Cardiac septum (tissue), 1 donor: Measurements from ENCODE around the gene FOLR3. TPM values are rescaled to one million over a fixed set of nuclear protein-coding genes. Genes with fewer than 3 reads are reported as not detected.
"Not testable (repeated sequence)": the region's sequence is repeated elsewhere in the genome, so short reads cannot be mapped to it uniquely, and the experiment has no call there.

Experiments used
- DNase-seq: peaks from one replicate; pipeline ENCODE4 v3.0.0-alpha.2; 2020; ENCODE audit warnings: low spot score
- intact Hi-C: fragments of 100-400 bp; cut with DNase I; formaldehyde crosslinking; loops from one replicate; pipeline ENCODE4 v1.14.0; 2022
- total RNA-seq: library from RNA; stranded (reverse); fragmentation: NEBNext Ultra II Directional; extraction: Animal tissue kit (Norgen Biotek cat#: 25700); gene quantifications from one replicate; pipeline ENCODE4 v1.2.1, GENCODE V29; 2021
- donor health status: DM: no; HTN: no; CAD: no.

FOLR3 gene
- total RNA-seq, 1 donor from 2014 or later: not detected

DNA sequence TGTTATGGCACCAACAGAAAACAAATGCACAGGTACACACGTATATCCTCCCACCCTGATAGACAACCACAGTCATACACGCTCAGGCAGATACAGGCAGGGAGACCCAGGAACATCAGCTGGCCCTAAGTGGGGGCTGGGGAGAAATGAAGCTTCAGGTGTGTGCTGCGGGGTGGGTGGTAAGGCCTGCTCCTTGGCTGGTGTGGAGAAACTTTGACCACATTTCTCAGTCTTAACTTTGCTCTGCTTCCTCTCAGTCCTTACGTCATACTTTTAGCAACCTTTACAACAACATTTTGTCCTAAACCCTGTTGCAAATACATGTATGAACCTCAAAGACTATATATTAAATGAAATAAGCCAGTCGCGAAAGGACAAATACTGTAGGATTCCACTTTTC, 16.3 kb upstream of the FOLR3 start:
- intact Hi-C loops: loop anchor here (10.0 kb wide), 1 partner anchor 316 kb away; the partner anchor contains the start of gene CLPB
- DNase-seq: no peak

GRCh38 chr11:72120930-72121329, 14.6 kb upstream of the FOLR3 start:
- intact Hi-C loops: no loop called here
- no peak for DNase-seq

DNA sequence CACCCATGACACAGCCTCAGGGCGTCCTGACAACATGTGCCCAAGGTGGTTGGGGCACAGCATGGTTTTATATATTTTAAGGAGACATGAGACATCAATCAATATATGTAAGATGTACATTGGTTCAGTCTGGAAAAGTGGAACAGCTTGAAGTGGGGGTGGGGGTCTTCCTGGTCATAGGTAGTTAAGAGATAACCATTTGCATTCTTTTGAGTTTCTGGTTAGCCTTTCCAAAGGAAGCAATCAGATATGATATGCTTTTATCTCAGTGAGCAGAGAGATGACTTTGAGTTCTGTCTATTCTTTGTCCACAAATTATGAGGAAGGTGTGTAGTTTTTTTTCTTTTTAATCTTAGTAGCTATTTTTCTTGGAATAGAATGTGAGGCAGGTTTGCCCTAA, 12.9 kb upstream of the FOLR3 start:
- intact Hi-C loops: no loop called here

DNA sequence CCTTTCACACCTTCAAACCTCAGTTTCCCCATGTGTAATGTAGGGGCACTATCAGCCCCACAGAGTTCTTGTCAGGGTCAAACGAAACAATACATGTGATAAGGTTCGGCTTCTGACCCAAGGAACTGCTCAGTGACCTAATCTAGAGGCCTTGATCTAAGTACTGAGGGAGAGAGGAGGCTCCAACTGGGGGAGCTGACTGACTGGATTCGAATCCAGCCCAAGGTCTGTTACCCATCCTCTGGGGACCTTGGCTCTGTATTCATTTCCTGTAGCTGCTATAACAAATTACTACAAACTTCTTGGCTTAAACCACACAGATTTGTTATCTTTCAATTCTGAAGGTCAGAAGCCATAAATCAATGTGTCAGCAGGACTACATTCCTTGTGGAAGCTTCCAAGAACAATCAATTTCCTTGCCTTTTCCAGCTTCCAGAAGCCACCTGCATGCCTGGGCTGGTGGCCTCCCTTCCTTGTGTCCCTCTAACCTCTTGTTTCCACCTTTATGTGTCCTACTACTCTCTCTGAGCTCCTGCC, 12.3 kb upstream of the FOLR3 start:
- no peak for DNase-seq
- intact Hi-C loops: no loop called here

More for the DNA sequence above, 12.9 kb upstream of the FOLR3 start:
- no peak for DNase-seq

- no peak for DNase-seq
- intact Hi-C loops: no loop called here
These were observed 11.5 kb upstream of the FOLR3 start for GRCh38 chr11:72124046-72124445.

- intact Hi-C loops: no loop called here
These were observed 9.6 kb upstream of the FOLR3 start for GRCh38 chr11:72125956-72126355.

DNA sequence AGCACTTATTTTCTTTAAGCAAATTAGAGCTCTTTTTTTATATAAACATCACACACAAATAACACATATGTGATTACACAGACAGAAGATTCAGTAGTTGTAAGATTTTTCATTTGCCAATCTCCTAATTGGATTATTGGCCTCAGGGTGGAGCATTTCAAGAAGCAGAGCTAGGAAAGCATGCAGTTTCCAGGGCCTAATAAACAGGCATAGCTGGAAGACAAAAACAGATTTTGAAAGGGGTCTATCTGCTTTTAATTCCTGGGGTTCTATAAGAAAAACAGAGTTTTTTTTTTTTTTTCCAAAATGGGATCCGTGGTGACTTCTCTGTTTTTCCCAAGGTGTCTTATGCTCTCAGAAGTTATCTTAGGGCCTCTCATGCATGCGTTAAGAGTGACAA, 7.6 kb upstream of the FOLR3 start:
- intact Hi-C loops: no loop called here
- DNase-seq: no peak

More at GRCh38 chr11:72125956-72126355, 9.6 kb upstream of the FOLR3 start:
- no peak for DNase-seq

DNA sequence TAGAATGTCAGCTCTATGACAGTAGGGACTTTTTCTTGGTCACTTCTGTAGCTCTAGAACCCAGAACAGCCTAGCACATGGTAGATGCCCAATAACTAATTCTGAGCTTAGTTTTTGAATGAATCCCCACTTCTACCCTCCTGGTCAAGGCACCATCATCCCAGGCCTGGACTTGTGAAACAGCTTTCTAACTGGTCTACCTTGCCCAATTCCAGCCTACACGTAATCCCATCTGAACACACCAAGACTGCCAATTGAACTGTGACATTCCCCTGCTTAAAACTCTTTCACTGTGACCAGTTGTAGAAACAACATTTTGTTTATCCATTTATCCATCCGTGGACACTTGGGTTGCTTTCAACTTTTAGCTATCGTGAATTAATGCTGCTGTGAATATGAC, 6.1 kb upstream of the FOLR3 start:
- no peak for DNase-seq
- intact Hi-C loops: no loop called here

DNA sequence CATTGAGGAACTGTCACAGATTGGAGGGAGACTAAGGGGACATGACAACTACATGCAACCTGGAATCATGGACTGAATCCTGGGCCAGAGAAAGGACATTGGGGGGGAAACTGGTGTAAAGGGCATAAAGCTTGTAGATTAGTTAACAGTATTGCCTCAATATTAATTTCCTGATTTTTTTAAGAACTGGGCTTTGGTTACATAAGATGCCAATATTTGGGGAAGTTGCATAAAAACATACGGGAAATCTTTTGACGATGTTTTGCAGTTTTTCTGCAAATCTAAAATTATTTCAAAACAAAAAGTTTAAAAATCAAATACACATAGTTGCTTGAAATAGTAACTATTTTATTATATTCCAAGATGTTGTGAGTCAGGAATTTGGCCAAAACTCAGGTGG, 2.9 kb upstream of the FOLR3 start:
- intact Hi-C loops: no loop called here
- no peak for DNase-seq

DNA sequence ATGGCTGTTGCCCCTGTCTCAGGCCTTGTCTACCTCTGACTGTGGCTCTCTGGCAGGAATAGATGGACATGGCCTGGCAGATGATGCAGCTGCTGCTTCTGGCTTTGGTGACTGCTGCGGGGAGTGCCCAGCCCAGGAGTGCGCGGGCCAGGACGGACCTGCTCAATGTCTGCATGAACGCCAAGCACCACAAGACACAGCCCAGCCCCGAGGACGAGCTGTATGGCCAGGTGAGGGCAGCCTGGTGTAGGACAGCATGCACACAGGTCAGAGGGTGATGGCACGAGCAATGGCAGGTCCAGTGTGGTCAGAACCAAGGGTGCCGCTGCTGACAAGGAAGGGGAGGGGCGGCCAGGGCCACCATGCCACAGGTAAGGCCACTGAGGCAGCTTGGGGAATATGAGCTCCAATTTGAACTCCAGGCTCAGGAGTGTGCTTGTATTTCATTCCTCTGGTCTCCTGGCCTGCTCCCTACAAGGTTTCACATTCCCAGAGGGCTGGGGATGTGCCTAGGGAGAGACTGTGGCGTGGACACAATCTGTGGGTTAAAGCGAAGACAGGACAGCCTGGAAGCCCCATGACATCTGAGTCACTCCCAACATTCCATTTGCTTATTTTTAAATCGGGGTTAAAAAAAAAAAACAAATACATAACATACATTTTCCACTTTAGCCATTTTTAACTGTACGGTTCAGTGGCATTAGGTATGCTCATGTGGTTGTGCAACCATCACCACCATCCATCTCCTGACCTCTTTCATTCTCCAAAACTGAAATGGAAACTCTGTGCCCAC, 562 bp downstream of the FOLR3 start:
- DNase-seq: no peak
- intact Hi-C loops: no loop called here

DNA sequence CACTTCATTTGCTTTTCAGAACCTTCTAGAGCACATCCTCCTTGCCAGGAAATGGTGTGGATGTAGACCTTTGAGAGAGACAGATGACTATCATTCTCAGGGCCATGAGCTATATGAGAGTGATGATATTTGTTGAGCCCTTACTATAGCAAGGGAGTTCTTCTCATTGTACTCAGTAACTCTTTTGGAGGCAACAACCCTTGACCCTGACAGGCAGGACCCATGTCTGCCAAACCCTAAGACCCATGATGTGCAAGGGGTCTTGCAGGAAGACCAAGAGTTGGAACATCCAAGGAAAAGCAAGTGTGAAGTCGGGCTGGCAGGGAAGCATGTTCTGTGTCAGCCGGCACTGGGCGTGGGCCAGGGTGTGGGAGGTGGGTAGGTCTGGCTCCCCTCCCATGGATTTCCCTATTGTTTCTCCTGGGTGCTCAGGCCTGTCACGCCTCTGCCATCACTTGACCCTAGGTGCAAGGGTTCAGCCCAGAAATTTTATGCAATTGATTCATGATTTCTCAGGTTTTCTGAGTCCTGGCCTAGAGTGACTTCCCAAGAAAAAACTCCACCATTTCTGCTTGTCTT, 1.2 kb downstream of the FOLR3 start:
- DNase-seq: no peak
- intact Hi-C loops: no loop called here

- DNase-seq: no peak
- intact Hi-C loops: no loop called here
These were observed 3.4 kb downstream of the FOLR3 start for GRCh38 chr11:72138821-72139390.

DNA sequence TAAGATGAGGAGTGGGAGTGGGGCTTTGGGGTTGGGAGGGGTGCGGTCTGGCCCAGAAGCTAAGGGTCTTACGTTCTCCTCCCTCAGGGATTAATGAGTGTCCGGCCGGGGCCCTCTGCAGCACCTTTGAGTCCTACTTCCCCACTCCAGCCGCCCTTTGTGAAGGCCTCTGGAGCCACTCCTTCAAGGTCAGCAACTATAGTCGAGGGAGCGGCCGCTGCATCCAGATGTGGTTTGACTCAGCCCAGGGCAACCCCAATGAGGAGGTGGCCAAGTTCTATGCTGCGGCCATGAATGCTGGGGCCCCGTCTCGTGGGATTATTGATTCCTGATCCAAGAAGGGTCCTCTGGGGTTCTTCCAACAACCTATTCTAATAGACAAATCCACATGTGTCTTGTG, 4.0 kb downstream of the FOLR3 start:
- intact Hi-C loops: no loop called here
- DNase-seq: no peak

- DNase-seq: no peak
- intact Hi-C loops: loop anchor here (5.0 kb wide), 1 partner anchor 113 kb away; no protein-coding TSS in a partner anchor
These were observed 5.1 kb downstream of the FOLR3 start for GRCh38 chr11:72140661-72141060.

DNA sequence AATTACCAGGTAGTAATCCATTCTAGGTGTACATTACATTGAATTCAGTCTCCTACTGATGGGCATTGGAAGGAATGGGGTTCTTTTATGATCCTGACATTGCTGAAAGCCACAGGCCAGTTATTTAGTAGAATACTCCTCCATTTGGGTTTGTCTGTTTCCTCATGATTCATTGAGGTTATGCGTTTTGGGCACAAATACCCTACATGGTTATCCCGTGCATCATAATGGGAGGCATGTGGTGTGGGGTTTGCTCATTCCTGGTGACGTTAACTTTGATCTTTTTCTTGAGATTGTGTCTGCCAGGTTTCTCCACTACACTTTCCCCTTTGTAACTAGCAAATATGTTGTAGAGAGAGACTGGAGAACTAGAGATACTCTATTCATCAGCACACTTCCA, 5.5 kb downstream of the FOLR3 start:
- DNase-seq: no peak
- intact Hi-C loops: loop anchor here (5.0 kb wide), 1 partner anchor 114 kb away; no protein-coding TSS in a partner anchor

GRCh38 chr11:72142086-72142485, 6.6 kb downstream of the FOLR3 start:
- DNase-seq: not testable (repeated sequence)
- intact Hi-C loops: loop anchor here (5.0 kb wide), 1 partner anchor 115 kb away; no protein-coding TSS in a partner anchor

- intact Hi-C loops: loop anchor here (5.0 kb wide), 1 partner anchor 115 kb away; no protein-coding TSS in a partner anchor
- not testable (repeated sequence) for DNase-seq
These were observed 7.0 kb downstream of the FOLR3 start for GRCh38 chr11:72142543-72142942.

GRCh38 chr11:72144807-72145565, 9.5 kb downstream of the FOLR3 start:
- no peak for DNase-seq
- intact Hi-C loops: loop anchor here (5.0 kb wide), 2 partner anchors 118 to 168 kb away; no protein-coding TSS in a partner anchor

DNA sequence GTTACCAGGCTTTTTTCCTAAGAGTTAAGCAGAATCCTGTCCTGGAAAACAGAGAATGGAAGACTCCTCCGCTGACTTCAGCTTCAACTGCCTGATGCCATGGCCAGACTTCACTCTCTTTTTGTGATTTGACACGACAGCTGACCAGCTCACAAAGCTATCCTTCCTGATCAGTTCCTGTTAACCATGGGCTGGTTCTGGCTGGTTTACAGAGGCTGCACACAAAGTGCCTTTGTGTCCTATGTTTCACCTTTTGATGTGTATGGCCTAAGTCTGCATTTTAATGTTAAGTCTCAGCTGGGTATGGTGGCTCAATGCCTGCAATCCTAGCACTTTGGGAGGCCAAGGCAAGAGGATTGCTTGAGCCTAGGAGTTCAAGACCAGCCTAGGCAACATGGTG, 11.1 kb downstream of the FOLR3 start:
- intact Hi-C loops: loop anchor here (5.0 kb wide), 1 partner anchor 169 kb away; no protein-coding TSS in a partner anchor
- no peak for DNase-seq

- no peak for DNase-seq
- intact Hi-C loops: no loop called here
These were observed 15.4 kb downstream of the FOLR3 start for GRCh38 chr11:72150882-72151281.
